K562 (cell line): ENCODE measurements around the gene UQCC2.

Source experiments
- EP300 ChIP-seq: IDR thresholded peaks from 2 replicates; pipeline ENCODE4 v1.6.1; 2012; ENCODE audit warnings: low read length, improper control_type of control experiment
- EZH2 ChIP-seq: IDR thresholded peaks from 2 replicates; pipeline ENCODE4 v1.6.1; 2012; ENCODE audit warnings: low read depth, mild to moderate bottlenecking, inconsistent platforms, low read length, borderline replicate concordance
- MAZ ChIP-seq, 2 experiments: fragments of 450-650 bp in 1 of 2; sonication (generic) in 1 of 2; formaldehyde crosslinking; IDR thresholded peaks in 1 of 2; conservative IDR thresholded peaks in 1 of 2; 2 replicates each; pipeline versions ENCODE4 v1.4.0 to v1.5.0; 2020; ENCODE audit warnings: mild to moderate bottlenecking in 1 of 2, missing genetic modification reagents in 1 of 2
- ZNF121 ChIP-seq: sonication (generic); formaldehyde crosslinking; conservative IDR thresholded peaks from 2 replicates; pipeline ENCODE4 v1.8.0; 2022; ENCODE audit warnings: missing genetic modification reagents
- TF ChIP-seq, protein P1 (sequence below), 3 experiments: IDR thresholded peaks in 2 of 3; conservative IDR thresholded peaks in 1 of 3; 2 replicates each; pipeline ENCODE4 v1.5.1; 2011 to 2012; ENCODE audit warnings: low read length in 3 of 3, mild to moderate bottlenecking in 3 of 3, control low read depth in 2 of 3, improper control_type of control experiment in 1 of 3, inconsistent platforms in 1 of 3, low read depth in 1 of 3, mixed read lengths in 1 of 3, moderate library complexity in 1 of 3; ENCODE audit not compliant: insufficient read depth in 2 of 3
- TF ChIP-seq, protein P2 (sequence below), 2 experiments: fragments of 450-650 bp; formaldehyde crosslinking in 1 of 2; IDR thresholded peaks; 2 replicates each; pipeline versions ENCODE4 v1.4.0 to v1.6.1; 2014 to 2020; ENCODE audit warnings: mild to moderate bottlenecking in 2 of 2, borderline replicate concordance in 1 of 2, low read depth in 1 of 2

DNA sequence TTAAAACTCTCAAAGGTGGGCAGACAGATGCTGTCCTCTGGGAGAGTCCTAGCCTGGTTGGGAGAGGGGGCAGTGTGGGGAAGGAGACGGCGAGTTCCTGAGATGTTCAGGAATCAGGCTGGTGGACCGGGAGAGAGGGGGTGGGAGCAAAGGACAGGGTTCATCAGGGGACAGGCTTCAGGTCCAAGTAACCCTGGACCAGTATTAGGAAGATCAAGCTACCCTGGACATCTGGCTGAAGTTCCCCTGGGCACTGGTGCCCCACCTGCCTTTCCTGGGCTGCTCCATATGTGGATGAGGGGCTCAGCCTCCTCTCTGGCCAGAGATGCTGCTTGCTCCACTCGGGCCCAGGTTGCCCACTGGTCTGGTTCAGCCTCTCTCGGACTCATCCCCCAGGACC, 36.3 kb upstream of the UQCC2 start:
- TF ChIP-seq, protein P1, sequence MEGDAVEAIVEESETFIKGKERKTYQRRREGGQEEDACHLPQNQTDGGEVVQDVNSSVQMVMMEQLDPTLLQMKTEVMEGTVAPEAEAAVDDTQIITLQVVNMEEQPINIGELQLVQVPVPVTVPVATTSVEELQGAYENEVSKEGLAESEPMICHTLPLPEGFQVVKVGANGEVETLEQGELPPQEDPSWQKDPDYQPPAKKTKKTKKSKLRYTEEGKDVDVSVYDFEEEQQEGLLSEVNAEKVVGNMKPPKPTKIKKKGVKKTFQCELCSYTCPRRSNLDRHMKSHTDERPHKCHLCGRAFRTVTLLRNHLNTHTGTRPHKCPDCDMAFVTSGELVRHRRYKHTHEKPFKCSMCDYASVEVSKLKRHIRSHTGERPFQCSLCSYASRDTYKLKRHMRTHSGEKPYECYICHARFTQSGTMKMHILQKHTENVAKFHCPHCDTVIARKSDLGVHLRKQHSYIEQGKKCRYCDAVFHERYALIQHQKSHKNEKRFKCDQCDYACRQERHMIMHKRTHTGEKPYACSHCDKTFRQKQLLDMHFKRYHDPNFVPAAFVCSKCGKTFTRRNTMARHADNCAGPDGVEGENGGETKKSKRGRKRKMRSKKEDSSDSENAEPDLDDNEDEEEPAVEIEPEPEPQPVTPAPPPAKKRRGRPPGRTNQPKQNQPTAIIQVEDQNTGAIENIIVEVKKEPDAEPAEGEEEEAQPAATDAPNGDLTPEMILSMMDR (IDR thresholded peaks at IDR 0.05 in 2 of 3, conservative IDR thresholded peaks at IDR 0.05 in 1 of 3; ENCODE audit: insufficient read depth in 2 of 3, low read depth in 1 of 3, low read length in 3 of 3) = no peak
- TF ChIP-seq EP300 = no peak
- TF ChIP-seq MAZ (CRISPR knock-in tag; conservative IDR thresholded peaks at IDR 0.05 in 1 of 2, IDR thresholded peaks at IDR 0.05 in 1 of 2) = no peak
- TF ChIP-seq ZNF121 = no peak
- TF ChIP-seq, protein P2, sequence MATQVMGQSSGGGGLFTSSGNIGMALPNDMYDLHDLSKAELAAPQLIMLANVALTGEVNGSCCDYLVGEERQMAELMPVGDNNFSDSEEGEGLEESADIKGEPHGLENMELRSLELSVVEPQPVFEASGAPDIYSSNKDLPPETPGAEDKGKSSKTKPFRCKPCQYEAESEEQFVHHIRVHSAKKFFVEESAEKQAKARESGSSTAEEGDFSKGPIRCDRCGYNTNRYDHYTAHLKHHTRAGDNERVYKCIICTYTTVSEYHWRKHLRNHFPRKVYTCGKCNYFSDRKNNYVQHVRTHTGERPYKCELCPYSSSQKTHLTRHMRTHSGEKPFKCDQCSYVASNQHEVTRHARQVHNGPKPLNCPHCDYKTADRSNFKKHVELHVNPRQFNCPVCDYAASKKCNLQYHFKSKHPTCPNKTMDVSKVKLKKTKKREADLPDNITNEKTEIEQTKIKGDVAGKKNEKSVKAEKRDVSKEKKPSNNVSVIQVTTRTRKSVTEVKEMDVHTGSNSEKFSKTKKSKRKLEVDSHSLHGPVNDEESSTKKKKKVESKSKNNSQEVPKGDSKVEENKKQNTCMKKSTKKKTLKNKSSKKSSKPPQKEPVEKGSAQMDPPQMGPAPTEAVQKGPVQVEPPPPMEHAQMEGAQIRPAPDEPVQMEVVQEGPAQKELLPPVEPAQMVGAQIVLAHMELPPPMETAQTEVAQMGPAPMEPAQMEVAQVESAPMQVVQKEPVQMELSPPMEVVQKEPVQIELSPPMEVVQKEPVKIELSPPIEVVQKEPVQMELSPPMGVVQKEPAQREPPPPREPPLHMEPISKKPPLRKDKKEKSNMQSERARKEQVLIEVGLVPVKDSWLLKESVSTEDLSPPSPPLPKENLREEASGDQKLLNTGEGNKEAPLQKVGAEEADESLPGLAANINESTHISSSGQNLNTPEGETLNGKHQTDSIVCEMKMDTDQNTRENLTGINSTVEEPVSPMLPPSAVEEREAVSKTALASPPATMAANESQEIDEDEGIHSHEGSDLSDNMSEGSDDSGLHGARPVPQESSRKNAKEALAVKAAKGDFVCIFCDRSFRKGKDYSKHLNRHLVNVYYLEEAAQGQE (IDR thresholded peaks at IDR 0.05; ENCODE audit: borderline replicate concordance) = no peak
- TF ChIP-seq, protein P2 (CRISPR knock-in tag; IDR thresholded peaks at IDR 0.05; ENCODE audit: low read depth) = no peak
- TF ChIP-seq EZH2 = no peak
